ENCODE measurements around the gene YAP1. TPM values are rescaled to one million over a fixed set of nuclear protein-coding genes. Genes with fewer than 3 reads are reported as not detected.
A peak's percentile ranks its signal among the peaks of the same experiment; 100 is the strongest.

The YAP1 gene
- total and polyA plus RNA-seq, 2 experiments from 2014 or later: 11.9 to 136 TPM

DNA sequence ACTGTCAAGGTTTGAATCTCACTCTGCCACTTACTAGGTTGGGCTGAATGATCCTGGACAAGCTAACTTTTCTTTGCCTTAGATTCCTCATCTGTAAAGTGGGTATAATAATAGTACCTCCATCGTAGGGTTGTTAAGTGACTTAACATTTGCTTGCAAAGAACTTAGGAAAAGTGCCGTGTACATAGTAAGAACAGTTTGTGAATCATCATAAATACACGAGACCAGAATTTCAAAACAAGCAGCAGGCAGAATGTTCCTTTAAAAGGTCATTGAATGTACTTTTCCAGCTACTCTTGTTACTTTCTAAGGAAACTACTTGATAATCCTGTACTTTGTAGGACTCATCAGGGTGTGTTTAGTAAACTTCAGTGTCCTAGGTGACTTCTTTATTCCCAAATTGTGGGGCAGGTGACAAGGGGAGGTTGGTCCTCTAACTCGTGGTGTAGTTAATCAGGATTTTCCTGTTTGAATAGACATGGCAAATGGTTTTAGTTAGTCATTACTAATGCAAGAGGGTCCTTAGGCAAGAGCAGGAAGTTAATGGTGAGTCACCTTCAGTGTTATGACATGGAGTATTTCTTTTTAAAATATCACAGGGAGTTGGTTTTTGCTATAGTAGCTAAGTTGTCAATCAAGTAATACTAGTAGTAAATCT is 67.9 kb downstream of the YAP1 start:
- Histone ChIP-seq H4K20me1 (ENCODE audit: insufficient read depth) (no peaks in the 10 kb centered on the region), H3K4me1 (ENCODE audit: insufficient read depth) (peaks cover 34% of the 10 kb centered on the region), H3K9me3 (ENCODE audit: low read depth) (no peaks in the 10 kb centered on the region), H3F3A (ENCODE audit: insufficient read depth) (peaks cover 51% of the 10 kb centered on the region), H3K36me3 (ENCODE audit: low read depth) (peaks cover 30% of the 10 kb centered on the region; the same call in 1 of the 2 replicates), H2AFZ (no peak overlapping the region), H3K27me3 (replicated peaks; ENCODE audit: insufficient read depth) (no peaks in the 10 kb centered on the region), H3K4me3 (peak overlapping the region; percentile 35), H3K9ac (peak overlapping the region; percentile 60), H3K27ac (peak overlapping the region; percentile 86), H3K4me2 (ENCODE audit: unreplicated experiment) (peak overlapping the region; percentile 62), H3K79me2 (ENCODE audit: insufficient read depth) (peaks cover 90% of the 10 kb centered on the region), H3K9me2 (ENCODE audit: insufficient read depth) (no peaks in the 10 kb centered on the region)
- WGBS, 2 experiments (ENCODE audit: low coverage in 1 of 2, low lambda C conversion rate in 2 of 2, missing lambda C conversion rate in 2 of 2): 0% methylated on average over 4 of the region's 4 CpGs
- in situ Hi-C loops (cut with MboI): no loop called here
- no peak for TF ChIP-seq EZH2phosphoT487 (IDR thresholded peaks at IDR 0.05; ENCODE audit: insufficient read depth, low read depth)
- no peak for TF ChIP-seq EZH2 (IDR thresholded peaks at IDR 0.05; ENCODE audit: insufficient read depth, poor library complexity, severe bottlenecking)
- peak; percentile 94 for DNase-seq

DNA sequence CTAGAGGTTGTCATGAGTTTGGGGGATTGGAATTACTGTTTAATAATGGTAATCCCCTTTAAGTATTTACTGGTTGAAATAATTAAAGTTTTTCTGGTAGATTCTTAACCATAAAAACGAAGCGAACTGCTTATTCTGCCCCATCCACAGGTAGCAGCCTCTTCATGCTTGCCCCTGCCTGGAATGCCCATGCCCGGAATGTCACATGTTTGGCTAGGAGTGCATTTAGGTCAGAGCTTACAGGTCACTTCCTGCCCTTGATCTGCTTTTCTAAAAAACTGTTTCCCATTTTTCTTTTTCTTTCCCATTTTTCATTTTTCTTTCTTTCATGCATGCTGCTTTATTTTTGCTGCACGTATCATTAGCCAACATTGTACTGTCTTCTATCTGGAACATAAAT is 69.1 kb downstream of the YAP1 start:
- Histone ChIP-seq H3K9ac (no peak overlapping the region), H3K4me2 (ENCODE audit: unreplicated experiment) (no peak overlapping the region), H3K9me2 (ENCODE audit: insufficient read depth) (no peaks in the 10 kb centered on the region), H2AFZ (no peak overlapping the region), H4K20me1 (ENCODE audit: insufficient read depth) (no peaks in the 10 kb centered on the region), H3K9me3 (ENCODE audit: low read depth) (no peaks in the 10 kb centered on the region), H3K4me1 (ENCODE audit: insufficient read depth) (peaks cover 29% of the 10 kb centered on the region), H3K4me3 (no peak overlapping the region), H3K27ac (peak overlapping the region; percentile 86), H3K36me3 (ENCODE audit: low read depth) (peaks cover 37% of the 10 kb centered on the region), H3K79me2 (ENCODE audit: insufficient read depth) (peaks cover 90% of the 10 kb centered on the region), H3F3A (ENCODE audit: insufficient read depth) (peaks cover 47% of the 10 kb centered on the region), H3K27me3 (replicated peaks; ENCODE audit: insufficient read depth) (no peaks in the 10 kb centered on the region)
- WGBS, 2 experiments (ENCODE audit: low coverage in 1 of 2, low lambda C conversion rate in 2 of 2, missing lambda C conversion rate in 2 of 2): 91 to 92% methylated on average over 4 of the region's 4 CpGs
- no peak for DNase-seq
- TF ChIP-seq EZH2phosphoT487 (IDR thresholded peaks at IDR 0.05; ENCODE audit: insufficient read depth, low read depth) (no peak), EZH2 (IDR thresholded peaks at IDR 0.05; ENCODE audit: insufficient read depth, poor library complexity, severe bottlenecking) (no peak)
- in situ Hi-C loops (cut with MboI): no loop called here

DNA sequence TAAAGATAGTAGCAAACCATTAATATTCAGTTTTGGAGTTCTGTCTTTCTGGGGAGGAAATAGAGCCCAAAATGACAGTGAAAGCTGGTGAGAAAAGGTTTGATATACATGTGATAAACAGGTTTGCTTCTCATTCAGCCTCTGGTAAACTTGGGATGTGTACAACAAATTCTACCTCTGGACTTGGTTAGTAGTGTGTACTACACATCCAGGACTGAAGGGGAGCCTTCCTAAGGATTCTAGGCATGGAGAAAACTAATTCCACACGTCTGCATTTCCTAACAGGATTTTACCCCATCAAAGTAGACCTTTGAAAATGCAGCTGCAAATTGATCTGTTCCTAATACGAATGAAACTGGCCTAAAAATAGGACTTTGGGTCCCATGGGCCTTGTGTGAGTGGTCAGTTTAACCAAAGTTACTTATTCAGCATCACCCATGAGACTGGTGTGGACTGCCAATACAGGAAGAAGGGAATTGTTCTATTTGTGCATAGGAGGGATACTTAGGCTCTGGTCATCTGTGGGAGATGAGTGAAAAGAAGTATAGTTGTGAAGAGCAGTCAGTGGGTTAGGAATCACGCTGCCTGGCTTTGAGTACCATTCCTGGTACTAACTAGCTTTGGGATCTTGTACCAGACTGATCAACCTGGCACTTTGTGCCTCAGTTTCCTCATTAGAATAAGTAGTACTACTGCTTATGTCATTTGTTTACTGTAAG is 74.2 kb downstream of the YAP1 start:
- H3K9ac ChIP-seq: no peak overlapping the region
- H2AFZ ChIP-seq: no peak overlapping the region
- peaks cover 39% of the 10 kb centered on the region for H3K4me1 ChIP-seq (ENCODE audit: insufficient read depth)
- peaks cover 22% of the 10 kb centered on the region for H3K36me3 ChIP-seq (ENCODE audit: low read depth)
- TF ChIP-seq EZH2phosphoT487 (IDR thresholded peaks at IDR 0.05; ENCODE audit: insufficient read depth, low read depth): no peak
- TF ChIP-seq EZH2 (IDR thresholded peaks at IDR 0.05; ENCODE audit: insufficient read depth, poor library complexity, severe bottlenecking): no peak
- H3K9me2 ChIP-seq (ENCODE audit: insufficient read depth): no peaks in the 10 kb centered on the region
- H3K4me3 ChIP-seq: no peak overlapping the region
- whole genome bisulfite sequencing, 2 experiments (ENCODE audit: low coverage in 1 of 2, low lambda C conversion rate in 2 of 2, missing lambda C conversion rate in 2 of 2): 83 to 89% methylated on average over 3 of the region's 3 CpGs
- no peak overlapping the region for H3K27ac ChIP-seq
- no peak for DNase-seq
- no peak overlapping the region for H3K4me2 ChIP-seq (ENCODE audit: unreplicated experiment)
- in situ Hi-C loops (cut with MboI): no loop called here
- peaks cover 31% of the 10 kb centered on the region for H3F3A ChIP-seq (ENCODE audit: insufficient read depth)
- no peaks in the 10 kb centered on the region for H3K9me3 ChIP-seq (ENCODE audit: low read depth)
- H4K20me1 ChIP-seq (ENCODE audit: insufficient read depth): no peaks in the 10 kb centered on the region
- no peaks in the 10 kb centered on the region for H3K27me3 ChIP-seq (replicated peaks; ENCODE audit: insufficient read depth)
- H3K79me2 ChIP-seq (ENCODE audit: insufficient read depth): peaks cover 100% of the 10 kb centered on the region

DNA sequence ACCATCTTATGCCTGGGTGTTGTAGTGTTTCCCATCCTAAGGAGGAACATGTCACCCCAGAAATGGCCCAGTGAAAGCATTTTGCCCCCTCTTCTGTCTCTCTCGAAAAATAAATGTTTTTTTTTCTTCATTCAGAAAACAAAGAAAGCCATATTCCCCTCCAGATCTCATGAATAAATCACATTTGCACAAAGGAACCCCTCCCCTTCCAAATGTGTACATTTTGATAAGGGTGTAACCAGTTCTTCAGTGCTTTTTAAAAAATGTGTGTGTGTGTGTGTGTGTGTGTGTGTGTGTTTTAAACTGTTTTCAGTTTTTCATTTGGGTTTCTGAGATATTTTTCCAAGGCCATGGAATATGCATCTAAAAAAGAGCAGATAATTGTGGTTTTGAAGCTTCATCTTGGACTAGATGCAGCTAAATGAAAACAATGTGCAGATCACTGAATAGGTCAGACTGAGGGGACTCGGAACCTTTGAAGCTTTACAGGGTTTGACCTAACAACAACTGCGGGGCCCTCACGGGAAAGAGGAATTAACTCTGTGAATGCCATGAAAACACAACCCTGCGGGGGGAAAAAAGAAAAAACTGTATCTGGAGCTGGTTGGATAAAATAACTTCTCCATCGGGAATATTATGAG is 76.4 kb downstream of the YAP1 start:
- Histone ChIP-seq H3K4me2 (ENCODE audit: unreplicated experiment) (peak overlapping the region; percentile 65), H3K4me3 (peak overlapping the region; percentile 43; the same call in 1 of the 2 replicates), H3K9ac (peak overlapping the region; percentile 60), H3K9me2 (ENCODE audit: insufficient read depth) (no peaks in the 10 kb centered on the region), H3K79me2 (ENCODE audit: insufficient read depth) (peaks cover 99% of the 10 kb centered on the region), H2AFZ (no peak overlapping the region), H3K27ac (peak overlapping the region; percentile 69), H3K9me3 (ENCODE audit: low read depth) (no peaks in the 10 kb centered on the region), H3K4me1 (ENCODE audit: insufficient read depth) (peaks cover 36% of the 10 kb centered on the region), H4K20me1 (ENCODE audit: insufficient read depth) (no peaks in the 10 kb centered on the region), H3K36me3 (ENCODE audit: low read depth) (peaks cover 14% of the 10 kb centered on the region), H3K27me3 (replicated peaks; ENCODE audit: insufficient read depth) (no peaks in the 10 kb centered on the region), H3F3A (ENCODE audit: insufficient read depth) (peaks cover 26% of the 10 kb centered on the region)
- DNase-seq: peak; percentile 31
- WGBS, 2 experiments (ENCODE audit: low coverage in 1 of 2, low lambda C conversion rate in 2 of 2, missing lambda C conversion rate in 2 of 2): 4 to 6% methylated on average over 6 of the region's 6 CpGs
- no peak for TF ChIP-seq EZH2 (IDR thresholded peaks at IDR 0.05; ENCODE audit: insufficient read depth, poor library complexity, severe bottlenecking)
- TF ChIP-seq EZH2phosphoT487 (IDR thresholded peaks at IDR 0.05; ENCODE audit: insufficient read depth, low read depth): no peak
- in situ Hi-C loops (cut with MboI): no loop called here
